Lower leg skin (tissue), 4 donors: ENCODE data around the gene ZKSCAN5. TPM values are rescaled to one million over a fixed set of nuclear protein-coding genes. Genes with fewer than 3 reads are reported as not detected.

Experiments
- DNase-seq, 2 donors: peaks; one replicate each; pipeline ENCODE4 v3.0.0-alpha.2; 2019; ENCODE audit warnings: low spot score in 2 of 2
- H3K4me3 ChIP-seq: fragments of 200-600 bp; sonication (generic); 2 replicates; pipeline ENCODE4 v1.5.1; 2017; ENCODE audit warnings: mild to moderate bottlenecking, low read depth; ENCODE audit not compliant: poor library complexity, severe bottlenecking
- POLR2A ChIP-seq, 2 donors: fragments of 450-650 bp; IDR thresholded peaks; one replicate each; pipeline ENCODE4 v1.6.1; 2016 to 2017; ENCODE audit warnings: antibody characterized with exemption in 2 of 2, mild to moderate bottlenecking in 1 of 2, moderate library complexity in 1 of 2
- WGBS, 2 donors: methylation state at CpG; one replicate each; pipeline ENCODE4 v1.1.5; 2018; 5-methylcytosine and 5-hydroxymethylcytosine counted together
- intact Hi-C: fragments of 100-400 bp; cut with DNase I; formaldehyde crosslinking; loops from one replicate; pipeline ENCODE4 v1.15.0; 2023; ENCODE audit warnings: low total_unique reads
- total RNA-seq, 4 donors: library from RNA; depleted of rRNA; stranded (reverse); fragments of >200 nt; gene quantifications; one replicate each; pipeline ENCODE4 v1.1.0, GENCODE V29; 2016
- TF ChIP-seq, protein P1 (sequence below), 3 donors: fragments of 450-650 bp; IDR thresholded peaks; one replicate each; pipeline ENCODE4 v1.5.1; 2016; ENCODE audit warnings: antibody characterized with exemption in 3 of 3, mild to moderate bottlenecking in 3 of 3, moderate library complexity in 2 of 3

Gene ZKSCAN5
- 1 to 10 TPM; 3.9 to 6.7 (median 5.7) TPM for total RNA-seq

DNA sequence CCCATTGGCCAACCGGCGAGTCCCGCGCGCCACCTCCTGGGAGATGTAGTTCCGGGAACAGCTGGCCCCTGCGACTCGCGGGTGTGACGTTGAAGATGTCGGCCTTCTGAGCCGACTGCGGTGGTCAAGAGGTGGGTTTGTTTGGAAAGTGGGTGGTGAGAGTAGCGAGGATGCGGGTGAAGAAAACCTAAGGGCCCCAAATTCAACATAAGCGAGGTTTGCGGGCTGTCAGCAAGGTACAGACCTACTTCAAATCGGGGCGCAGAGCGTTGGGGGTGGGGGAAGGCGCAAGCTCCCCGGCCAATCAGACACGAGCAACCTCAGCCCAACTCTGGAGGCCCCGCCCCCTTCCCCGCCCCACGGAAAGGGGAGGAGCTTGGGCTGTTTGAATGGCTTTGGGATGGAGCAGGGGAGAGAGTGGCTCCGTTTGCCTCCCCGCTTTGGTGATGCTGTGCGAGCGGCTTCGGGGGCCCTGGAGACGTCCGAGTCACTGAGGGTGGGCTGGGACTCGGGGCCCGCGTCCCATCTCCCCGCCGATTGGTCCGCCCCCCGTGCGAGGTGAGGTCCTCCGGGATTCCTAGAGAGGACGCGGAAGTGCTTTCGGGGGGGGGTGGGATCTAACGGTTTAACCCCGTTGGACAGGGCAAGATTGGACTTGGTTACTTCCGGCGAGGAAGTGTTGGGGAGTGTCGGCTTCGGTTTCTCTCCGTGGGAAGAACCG, at the start of gene ZKSCAN5:
TSS of gene ZKSCAN5 (plus strand) at position 60 of the 721 bp plus-strand sequence. CDS start 1,383 bp downstream, outside the sequence.
- H3K4me3 ChIP-seq, result peak within 1 kb of the TSS; percentile 64
- DNase-seq, result peak; percentile 97 to 100
- intact Hi-C loops, result no loop called here
- WGBS, 2 donors, result 0 to 1% methylated on average over 41 to 42 of the region's 53 CpGs
- TF ChIP-seq, protein P1, sequence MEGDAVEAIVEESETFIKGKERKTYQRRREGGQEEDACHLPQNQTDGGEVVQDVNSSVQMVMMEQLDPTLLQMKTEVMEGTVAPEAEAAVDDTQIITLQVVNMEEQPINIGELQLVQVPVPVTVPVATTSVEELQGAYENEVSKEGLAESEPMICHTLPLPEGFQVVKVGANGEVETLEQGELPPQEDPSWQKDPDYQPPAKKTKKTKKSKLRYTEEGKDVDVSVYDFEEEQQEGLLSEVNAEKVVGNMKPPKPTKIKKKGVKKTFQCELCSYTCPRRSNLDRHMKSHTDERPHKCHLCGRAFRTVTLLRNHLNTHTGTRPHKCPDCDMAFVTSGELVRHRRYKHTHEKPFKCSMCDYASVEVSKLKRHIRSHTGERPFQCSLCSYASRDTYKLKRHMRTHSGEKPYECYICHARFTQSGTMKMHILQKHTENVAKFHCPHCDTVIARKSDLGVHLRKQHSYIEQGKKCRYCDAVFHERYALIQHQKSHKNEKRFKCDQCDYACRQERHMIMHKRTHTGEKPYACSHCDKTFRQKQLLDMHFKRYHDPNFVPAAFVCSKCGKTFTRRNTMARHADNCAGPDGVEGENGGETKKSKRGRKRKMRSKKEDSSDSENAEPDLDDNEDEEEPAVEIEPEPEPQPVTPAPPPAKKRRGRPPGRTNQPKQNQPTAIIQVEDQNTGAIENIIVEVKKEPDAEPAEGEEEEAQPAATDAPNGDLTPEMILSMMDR (IDR thresholded peaks at IDR 0.05), result no peak
- peak in 1 of 2 donors; percentile 47 for TF ChIP-seq POLR2A (IDR thresholded peaks at IDR 0.05)

DNA sequence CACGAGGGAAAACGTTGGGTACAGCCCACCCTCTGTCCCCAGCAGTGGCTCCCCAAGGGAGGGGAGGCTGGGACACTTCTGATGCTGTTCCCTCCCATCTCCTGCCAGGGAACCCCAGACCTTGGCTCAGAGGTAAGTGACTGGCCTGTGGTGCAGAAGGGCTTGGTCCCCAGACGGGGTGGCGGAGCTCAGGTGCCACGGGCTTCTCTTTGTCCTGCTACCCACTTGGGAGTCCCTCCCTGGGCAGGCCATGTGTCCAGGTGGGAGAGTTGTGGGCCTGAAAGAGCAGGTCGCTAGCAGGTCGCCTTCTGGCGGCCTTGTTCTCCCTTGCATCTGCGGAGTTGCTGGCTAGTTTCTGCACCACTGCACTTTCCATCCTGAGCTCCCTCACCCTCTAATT, 48.6 kb upstream of the ZKSCAN5 start:
- 76 to 84% methylated on average over 9 of the region's 9 CpGs for WGBS, 2 donors
- intact Hi-C loops, result no loop called here
- TF ChIP-seq, protein P1 (IDR thresholded peaks at IDR 0.05), result no peak
- no peak for TF ChIP-seq POLR2A (IDR thresholded peaks at IDR 0.05)
- no peak for DNase-seq
- no peak overlapping the region for H3K4me3 ChIP-seq

DNA sequence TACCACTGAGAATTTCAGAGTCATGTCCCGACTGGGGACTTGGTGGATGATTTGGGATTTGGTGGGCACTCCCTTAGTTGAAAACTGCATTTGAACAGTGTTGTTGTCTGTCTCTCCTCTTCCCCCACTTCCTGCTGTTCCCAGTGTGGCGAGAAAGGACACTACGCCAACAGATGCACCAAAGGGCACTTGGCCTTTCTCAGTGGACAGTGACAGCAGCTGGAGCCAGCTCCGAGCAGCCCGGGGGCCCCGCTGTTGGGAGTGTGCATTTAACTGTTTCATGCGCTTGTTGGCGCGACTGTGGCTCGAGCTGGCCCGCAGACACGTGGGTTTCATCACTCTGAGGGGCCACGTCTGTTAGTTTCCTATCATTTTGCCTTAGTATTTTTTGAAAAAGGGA, 48.2 kb upstream of the ZKSCAN5 start:
- 75 to 76% methylated on average over 13 of the region's 13 CpGs for WGBS, 2 donors
- no peak for TF ChIP-seq POLR2A (IDR thresholded peaks at IDR 0.05)
- TF ChIP-seq, protein P1 (IDR thresholded peaks at IDR 0.05), result no peak
- H3K4me3 ChIP-seq, result no peak overlapping the region
- DNase-seq, result no peak
- intact Hi-C loops, result no loop called here

DNA sequence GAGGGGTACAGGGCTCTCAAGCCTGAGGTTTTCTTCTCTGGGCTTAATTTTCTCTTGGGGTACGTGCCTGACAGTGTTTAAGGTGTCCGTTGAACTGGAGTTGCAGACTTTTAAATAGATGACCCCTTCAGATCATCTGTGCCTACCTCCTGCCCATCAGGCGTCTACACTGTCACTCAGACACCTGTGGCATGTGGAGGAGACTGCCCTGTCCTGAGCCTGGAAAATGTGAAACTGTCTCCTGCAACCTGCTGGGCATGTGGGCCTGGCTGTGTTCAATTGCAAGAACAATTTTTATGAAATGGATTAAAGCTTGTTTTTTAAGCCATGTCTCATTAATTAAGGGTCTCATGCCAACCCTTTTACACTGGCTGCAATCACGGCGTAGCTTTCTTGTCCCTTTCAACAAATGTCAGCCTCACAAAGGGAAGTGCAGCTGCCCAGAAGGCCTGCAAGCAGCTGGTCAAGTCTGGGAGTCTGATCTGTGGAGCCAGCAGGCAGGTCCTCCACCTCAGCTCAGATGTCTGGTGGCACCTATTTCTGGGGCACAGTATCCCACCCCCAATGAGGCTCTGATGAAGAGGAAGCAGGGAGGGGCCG, 47.3 kb upstream of the ZKSCAN5 start:
- 71 to 83% methylated on average over 6 of the region's 6 CpGs for WGBS, 2 donors

DNA sequence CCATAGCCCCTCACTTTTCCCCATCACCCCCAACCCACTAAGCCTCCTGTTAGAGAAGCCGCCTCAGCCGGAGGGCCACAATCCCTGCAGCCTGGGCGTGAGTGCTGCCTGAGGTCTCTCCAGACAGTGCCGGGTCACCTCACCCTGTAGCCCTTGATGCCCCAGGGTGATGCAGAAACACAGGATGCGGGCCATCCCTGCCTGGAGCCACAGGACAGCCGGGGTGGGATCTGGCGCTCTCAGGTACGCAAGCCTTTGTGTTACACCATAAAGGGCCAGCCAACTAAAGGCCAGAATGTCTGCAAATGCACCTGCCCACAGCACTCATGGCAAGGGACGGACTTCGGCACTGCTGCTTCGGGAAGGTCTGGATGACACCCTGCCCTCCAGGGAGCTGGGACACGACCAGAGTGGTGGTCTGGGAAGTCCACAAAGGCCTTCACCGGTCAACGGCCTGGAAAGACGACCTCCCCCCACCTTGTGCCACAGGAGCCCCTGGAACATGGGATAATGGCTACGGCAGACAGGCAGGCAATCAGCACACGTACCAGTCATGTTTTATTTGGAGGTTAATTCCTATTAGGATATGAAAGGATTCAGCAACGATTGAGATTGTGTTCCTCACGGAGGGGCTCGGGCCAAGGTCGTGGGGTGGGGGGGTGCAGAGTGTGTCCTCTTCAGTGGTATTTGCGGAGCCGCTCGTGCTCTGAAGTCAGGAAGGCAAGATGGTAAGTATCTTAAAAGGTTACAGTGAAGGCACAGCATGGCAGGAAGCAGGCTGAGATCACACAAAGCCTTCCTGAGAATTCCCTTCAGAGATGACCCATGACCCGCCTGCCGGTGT, 46.6 kb upstream of the ZKSCAN5 start:
- no peak for DNase-seq
- TF ChIP-seq, protein P1 (IDR thresholded peaks at IDR 0.05), result no peak
- no peak for TF ChIP-seq POLR2A (IDR thresholded peaks at IDR 0.05)
- H3K4me3 ChIP-seq, result no peak overlapping the region
- 84 to 85% methylated on average over 22 to 24 of the region's 26 CpGs for WGBS, 2 donors
- intact Hi-C loops, result no loop called here

More for the DNA sequence above, 47.3 kb upstream of the ZKSCAN5 start:
- DNase-seq, result no peak
- intact Hi-C loops, result no loop called here
- no peak overlapping the region for H3K4me3 ChIP-seq
- TF ChIP-seq, protein P1 (IDR thresholded peaks at IDR 0.05), result no peak
- TF ChIP-seq POLR2A (IDR thresholded peaks at IDR 0.05), result no peak
